ENCODE measurements around the gene CLCN6. TPM values are rescaled to one million over a fixed set of nuclear protein-coding genes. Genes with fewer than 3 reads are reported as not detected.

Gene CLCN6
- total and polyA plus RNA-seq, 12 donors = 12.0 to 29.2 (median 23.5) TPM

GRCh38 chr1:11765661-11766428, 40.1 kb upstream of the CLCN6 start:
- no peak overlapping the region for H3K4me3 ChIP-seq
- 87 to 90% (median 88%) methylated on average over 7 to 19 of the region's 19 CpGs for WGBS, 4 donors
- TF ChIP-seq CTCF (IDR thresholded peaks at IDR 0.05) (no peak), POLR2A (IDR thresholded peaks at IDR 0.05) (no peak)
- H3K27me3 ChIP-seq = peaks cover 6% of the 10 kb centered on the region
- DNase-seq = no peak
- H3K9me3 ChIP-seq (replicated peaks in 1 of 3) = no peaks in the 10 kb centered on the region
- no peak overlapping the region for H3K27ac ChIP-seq
- H3K4me1 ChIP-seq (replicated peaks in 1 of 2) = no peaks in the 10 kb centered on the region
- intact Hi-C loops (cut with DNase I) = no loop called here
- no peaks in the 10 kb centered on the region for H3K36me3 ChIP-seq (replicated peaks in 1 of 2)

- TF ChIP-seq POLR2A (IDR thresholded peaks at IDR 0.05) = no peak
- no peak for TF ChIP-seq CTCF (IDR thresholded peaks at IDR 0.05)
- WGBS, 4 donors = 75 to 82% (median 76%) methylated on average over 4 to 14 of the region's 14 CpGs; no CpG with 5 or more reads in 1 of the 4 donors
- Histone ChIP-seq H3K4me1 (replicated peaks in 1 of 2) (no peaks in the 10 kb centered on the region), H3K27ac (no peak overlapping the region), H3K36me3 (replicated peaks in 1 of 2) (no peaks in the 10 kb centered on the region), H3K9me3 (replicated peaks in 1 of 3) (no peaks in the 10 kb centered on the region), H3K4me3 (no peak overlapping the region), H3K27me3 (peaks cover 6% of the 10 kb centered on the region)
- DNase-seq = no peak
- intact Hi-C loops (cut with DNase I) = no loop called here
Observed at GRCh38 chr1:11766429-11766776, 39.6 kb upstream of the CLCN6 start.

DNA sequence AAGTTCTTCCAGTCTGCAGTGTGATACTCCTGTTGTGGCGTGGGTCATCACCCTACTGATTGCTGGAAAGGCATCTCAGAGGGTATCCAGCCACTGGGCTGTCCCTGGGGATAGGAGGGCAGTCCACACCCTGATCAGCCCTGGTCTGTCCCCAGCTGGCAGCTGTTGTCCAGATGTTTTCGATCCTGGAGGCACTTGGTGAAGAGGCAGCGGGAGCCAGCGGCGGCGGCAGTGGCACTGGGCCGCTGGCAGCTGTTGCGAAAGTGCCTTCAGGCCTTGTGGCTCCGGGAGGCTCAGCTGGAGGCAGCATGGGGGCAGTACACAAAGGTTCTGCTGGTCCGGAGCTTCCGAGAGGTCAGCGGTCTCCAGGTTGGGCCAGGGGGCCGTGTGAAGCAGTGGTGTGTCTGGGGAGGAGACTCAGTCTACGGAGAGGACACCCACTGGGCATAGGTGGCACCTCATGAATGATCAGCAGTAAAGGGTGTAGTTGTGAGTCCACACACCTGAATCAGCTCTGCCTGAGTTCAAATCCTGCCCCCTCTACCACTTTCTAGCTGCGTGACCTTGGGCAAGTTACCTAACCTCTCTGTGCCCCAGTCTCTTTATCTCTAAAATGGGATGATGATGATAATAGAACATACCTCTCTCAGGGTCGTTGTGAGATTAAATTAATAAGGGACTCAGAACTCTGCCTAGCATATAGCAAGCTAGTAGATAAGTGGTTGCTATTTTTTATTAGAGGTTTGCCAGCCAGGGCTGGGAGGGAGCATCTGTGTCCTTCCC, 37.9 kb upstream of the CLCN6 start:
- no peak for DNase-seq
- Histone ChIP-seq H3K4me3 (no peak overlapping the region), H3K27ac (no peak overlapping the region), H3K4me1 (replicated peaks in 1 of 2) (no peaks in the 10 kb centered on the region), H3K9me3 (replicated peaks in 1 of 3) (no peaks in the 10 kb centered on the region), H3K36me3 (replicated peaks in 1 of 2) (no peaks in the 10 kb centered on the region), H3K27me3 (no peaks in the 10 kb centered on the region)
- WGBS, 4 donors = 72 to 76% (median 75%) methylated on average over 15 to 16 of the region's 16 CpGs
- intact Hi-C loops (cut with DNase I) = no loop called here
- TF ChIP-seq CTCF (IDR thresholded peaks at IDR 0.05) = no peak
- no peak for TF ChIP-seq POLR2A (IDR thresholded peaks at IDR 0.05)

DNA sequence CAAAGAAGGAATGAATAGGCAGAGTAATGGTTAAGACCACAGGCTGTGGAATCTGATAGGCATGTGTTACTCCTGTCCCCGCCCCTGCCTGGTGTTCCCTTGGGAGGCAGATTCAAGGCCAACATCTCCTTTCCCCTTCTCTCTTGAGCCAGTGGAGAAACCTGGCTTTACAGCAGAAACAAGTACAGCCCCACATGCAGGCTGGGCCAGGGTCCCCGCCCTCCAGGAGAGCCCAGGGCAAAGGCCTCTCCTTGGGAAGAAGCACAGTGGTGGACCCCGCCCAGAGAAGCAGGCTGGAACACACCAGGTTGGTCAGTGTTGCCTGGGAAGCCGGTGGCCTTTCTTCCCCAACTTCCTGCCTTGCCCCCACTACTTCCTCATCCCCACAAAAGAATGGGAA, 37.2 kb upstream of the CLCN6 start:
- TF ChIP-seq CTCF (IDR thresholded peaks at IDR 0.05) (no peak), POLR2A (IDR thresholded peaks at IDR 0.05) (no peak)
- no peak for DNase-seq
- H3K4me3 ChIP-seq = no peak overlapping the region
- no peaks in the 10 kb centered on the region for H3K9me3 ChIP-seq (replicated peaks in 1 of 3)
- H3K36me3 ChIP-seq (replicated peaks in 1 of 2) = no peaks in the 10 kb centered on the region
- no peaks in the 10 kb centered on the region for H3K27me3 ChIP-seq
- no peak overlapping the region for H3K27ac ChIP-seq
- WGBS, 4 donors = 59 to 72% (median 65%) methylated on average over 2 to 4 of the region's 4 CpGs
- H3K4me1 ChIP-seq (replicated peaks in 1 of 2) = no peaks in the 10 kb centered on the region
- intact Hi-C loops (cut with DNase I) = no loop called here

Data from adrenal gland (tissue), 12 donors.